Upper lobe of left lung (tissue), 6 donors: Measurements from ENCODE around the gene SLC25A23. TPM values are rescaled to one million over a fixed set of nuclear protein-coding genes. Genes with fewer than 3 reads are reported as not detected.

Experiments used
- ATAC-seq, 2 donors: fragments of 200-7000 bp; cut with Tn5 transposase; one replicate each; pipeline ENCODE4 v1.9.1; 2022; ENCODE audit warnings: mild to moderate bottlenecking in 2 of 2, moderate library complexity in 2 of 2; ENCODE audit not compliant: low FRiP score in 2 of 2
- DNase-seq, 2 donors: peaks; one replicate each; pipeline ENCODE4 v3.0.0-alpha.2; 2019 to 2020
- H3K27ac ChIP-seq, 4 donors: fragments of 200-600 bp; sonication (generic); one replicate each; pipeline ENCODE4 v1.5.1; 2016 to 2019
- H3K27me3 ChIP-seq, 4 donors: fragments of 200-600 bp; sonication (generic); one replicate each; pipeline ENCODE4 v1.5.1; 2017 to 2019
- H3K36me3 ChIP-seq, 4 donors: fragments of 200-600 bp; sonication (generic); one replicate each; pipeline ENCODE4 v1.5.1; 2016 to 2019
- H3K4me1 ChIP-seq, 4 donors: fragments of 200-600 bp; sonication (generic); one replicate each; pipeline ENCODE4 v1.5.1; 2018 to 2019
- H3K4me3 ChIP-seq, 4 donors: fragments of 200-600 bp; sonication (generic); one replicate each; pipeline ENCODE4 v1.5.1; 2017 to 2019; ENCODE audit warnings: mild to moderate bottlenecking in 2 of 4, moderate library complexity in 1 of 4
- H3K9me3 ChIP-seq, 4 donors: fragments of 200-600 bp; sonication (generic); one replicate each; pipeline ENCODE4 v1.5.1; 2018 to 2019
- CTCF ChIP-seq, 6 experiments: fragments of 450-650 bp in 4 of 6; fragments of 200-600 bp in 2 of 6; sonication (generic) in 2 of 6; IDR thresholded peaks; one replicate each; pipeline ENCODE4 v1.5.1; 2016 to 2019; ENCODE audit warnings: antibody characterized with exemption in 6 of 6
- EP300 ChIP-seq, 4 donors: sonication (generic); formaldehyde crosslinking; IDR thresholded peaks; one replicate each; pipeline ENCODE4 v1.5.1; 2017; ENCODE audit warnings: antibody characterized with exemption in 4 of 4, control low read depth in 2 of 4
- POLR2A ChIP-seq, 4 donors: fragments of 450-650 bp; IDR thresholded peaks; one replicate each; pipeline ENCODE4 v1.5.1; 2016 to 2017; ENCODE audit warnings: antibody characterized with exemption in 4 of 4, mild to moderate bottlenecking in 2 of 4
- POLR2AphosphoS5 ChIP-seq, 2 donors: sonication (generic); formaldehyde crosslinking; IDR thresholded peaks; one replicate each; pipeline ENCODE4 v1.5.1; 2017; ENCODE audit warnings: antibody characterized with exemption in 2 of 2
- WGBS, 2 donors: methylation state at CpG; one replicate each; pipeline ENCODE4 v1.1.5; 2017 to 2018; 5-methylcytosine and 5-hydroxymethylcytosine counted together
- total RNA-seq, 6 donors: library from RNA; depleted of rRNA in 4 of 6; stranded (reverse); fragments of >200 nt in 4 of 6; gene quantifications; one replicate each; pipeline versions ENCODE4 v1.1.0 to v1.2.1, GENCODE V29; 2016 to 2021
- donor health status: DM: no; HTN: no; CAD: no; lungs with moderate emphysema.
- donor health status: DM: no; HTN: yes; CAD: no; lungs with severe emphysema.

SLC25A23 gene
- total RNA-seq, 6 donors from 2014 or later = 29.3 to 133 (median 64.5) TPM

- Histone ChIP-seq H3K4me1 (no peaks in the 10 kb centered on the region), H3K27ac (no peak overlapping the region), H3K36me3 (no peaks in the 10 kb centered on the region), H3K27me3 (no peaks in the 10 kb centered on the region), H3K4me3 (no peak overlapping the region), H3K9me3 (peaks cover 0 to 10% (median 3%) of the 10 kb centered on the region in 4 donors)
- ATAC-seq (no peak), DNase-seq (no peak)
- TF ChIP-seq CTCF (IDR thresholded peaks at IDR 0.05) (no peak), POLR2AphosphoS5 (IDR thresholded peaks at IDR 0.05) (no peak), POLR2A (IDR thresholded peaks at IDR 0.05) (no peak), EP300 (IDR thresholded peaks at IDR 0.05) (no peak)
- WGBS, 2 donors = 88 to 89% methylated on average over 8 of the region's 8 CpGs
Observed at GRCh38 chr19:6494438-6495036, 34.9 kb upstream of the SLC25A23 start.

GRCh38 chr19:6491802-6492592, 32.4 kb upstream of the SLC25A23 start:
- Histone ChIP-seq H3K9me3 (peaks cover 0 to 10% (median 3%) of the 10 kb centered on the region in 4 donors), H3K4me1 (no peaks in the 10 kb centered on the region), H3K27me3 (no peaks in the 10 kb centered on the region), H3K36me3 (no peaks in the 10 kb centered on the region), H3K4me3 (no peak overlapping the region), H3K27ac (no peak overlapping the region)
- TF ChIP-seq POLR2A (IDR thresholded peaks at IDR 0.05) (no peak), EP300 (IDR thresholded peaks at IDR 0.05) (no peak), POLR2AphosphoS5 (IDR thresholded peaks at IDR 0.05) (no peak), CTCF (IDR thresholded peaks at IDR 0.05) (no peak)
- 91% methylated on average over 4 of the region's 4 CpGs for WGBS, 2 donors
- ATAC-seq (no peak), DNase-seq (no peak)

GRCh38 chr19:6490134-6490533, 30.5 kb upstream of the SLC25A23 start:
- no peak for ATAC-seq
- TF ChIP-seq EP300 (IDR thresholded peaks at IDR 0.05) (no peak), CTCF (IDR thresholded peaks at IDR 0.05) (no peak), POLR2AphosphoS5 (IDR thresholded peaks at IDR 0.05) (no peak), POLR2A (IDR thresholded peaks at IDR 0.05) (no peak)
- Histone ChIP-seq H3K4me3 (no peak overlapping the region), H3K27ac (no peak overlapping the region), H3K9me3 (peaks cover 0 to 10% (median 3%) of the 10 kb centered on the region in 4 donors), H3K4me1 (no peaks in the 10 kb centered on the region), H3K36me3 (no peaks in the 10 kb centered on the region), H3K27me3 (no peaks in the 10 kb centered on the region)
- 72 to 74% methylated on average over 2 of the region's 2 CpGs for WGBS, 2 donors
- DNase-seq = no peak

- peak overlapping the region in 1 of 4 donors; percentile 9 for H3K4me3 ChIP-seq
Observed at GRCh38 chr19:6489278-6490061, 29.9 kb upstream of the SLC25A23 start.

More at GRCh38 chr19:6489278-6490061, 29.9 kb upstream of the SLC25A23 start:
- Histone ChIP-seq H3K4me1 (no peaks in the 10 kb centered on the region), H3K27me3 (no peaks in the 10 kb centered on the region), H3K36me3 (no peaks in the 10 kb centered on the region), H3K27ac (no peak overlapping the region), H3K9me3 (peaks cover 0 to 10% (median 3%) of the 10 kb centered on the region in 4 donors)
- DNase-seq (no peak), ATAC-seq (no peak)
- TF ChIP-seq CTCF (IDR thresholded peaks at IDR 0.05) = no peak
- no peak for TF ChIP-seq POLR2AphosphoS5 (IDR thresholded peaks at IDR 0.05)
- TF ChIP-seq EP300 (IDR thresholded peaks at IDR 0.05) = no peak
- no peak for TF ChIP-seq POLR2A (IDR thresholded peaks at IDR 0.05)
- WGBS, 2 donors = 49% methylated on average over 13 to 14 of the region's 15 CpGs
